Stimulated activated CD4-positive, alpha-beta T cell treated with anti-CD3 and anti-CD28 coated beads, Interleukin-12 subunit alpha, Interleukin-12 subunit beta, amount 100 ng/mL, for 4 hours (primary cell): ENCODE results near the gene RHBG.

Experiments
- DNase-seq: peaks from one replicate; pipeline ENCODE4 v3.0.0-alpha.2; 2020

The RHBG gene

DNA sequence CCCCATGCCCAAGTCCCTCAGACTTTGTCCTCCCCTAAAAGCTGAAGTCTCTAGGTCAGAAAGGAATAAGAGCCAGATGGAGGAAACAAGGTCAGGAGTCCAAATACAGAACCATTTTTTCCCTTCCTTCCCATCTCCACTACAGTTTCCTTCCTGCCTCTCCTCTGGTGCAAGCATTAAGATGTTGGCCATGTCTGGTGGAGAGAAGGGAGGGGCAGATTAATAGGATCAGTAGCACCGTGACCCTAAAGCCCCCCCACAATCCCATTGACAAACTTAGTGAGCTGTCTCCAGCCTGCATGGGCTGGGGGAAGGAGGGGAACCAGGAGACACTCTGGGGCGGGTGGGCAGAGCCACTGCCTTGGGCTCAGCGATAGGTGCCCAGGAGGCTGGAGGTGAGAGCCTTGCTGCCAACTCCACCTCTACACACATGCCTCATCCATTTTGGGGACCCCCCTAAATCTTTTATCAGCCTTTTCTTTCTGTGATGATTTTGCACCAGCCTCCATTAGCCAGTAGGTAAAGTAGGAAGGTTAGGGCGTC lies 59.8 kb downstream of the RHBG start:
- no peak for DNase-seq

DNA sequence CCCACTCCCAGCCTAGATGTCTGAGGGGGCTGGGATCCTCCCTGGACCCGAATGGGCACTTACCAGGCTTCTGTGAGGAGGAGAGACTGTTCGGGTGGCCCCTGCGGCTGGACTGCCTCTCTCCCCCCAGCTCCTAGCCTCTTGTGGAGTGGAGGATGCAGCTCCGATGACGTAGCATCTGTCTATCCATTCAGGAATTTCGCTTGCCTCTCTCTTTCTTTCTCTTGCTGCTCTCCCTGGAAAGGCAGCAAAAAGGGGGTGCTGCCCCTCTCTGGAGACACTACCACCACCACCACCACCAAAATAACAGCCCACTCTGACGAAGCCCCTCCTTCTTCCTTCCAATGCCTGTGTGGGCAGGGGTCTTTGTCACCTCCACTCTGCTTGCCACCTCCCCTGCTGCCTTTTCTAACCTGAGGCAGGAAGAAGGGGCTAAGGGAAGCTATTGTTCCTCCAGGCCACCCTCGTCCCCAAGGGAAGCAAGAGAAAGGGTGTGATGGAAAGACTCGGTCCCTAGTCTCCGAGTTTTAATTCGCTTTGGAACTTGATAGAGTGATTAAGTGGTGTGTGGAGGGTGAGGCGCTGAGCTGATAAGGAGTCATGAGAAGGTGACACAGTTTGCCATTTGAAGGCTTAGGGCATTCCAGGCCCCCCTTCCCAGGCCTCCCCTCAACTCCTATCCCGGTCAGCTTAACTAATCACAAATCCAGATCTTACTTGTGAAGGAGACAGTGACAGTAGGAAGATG lies 60.5 kb downstream of the RHBG start:
- no peak for DNase-seq

DNA sequence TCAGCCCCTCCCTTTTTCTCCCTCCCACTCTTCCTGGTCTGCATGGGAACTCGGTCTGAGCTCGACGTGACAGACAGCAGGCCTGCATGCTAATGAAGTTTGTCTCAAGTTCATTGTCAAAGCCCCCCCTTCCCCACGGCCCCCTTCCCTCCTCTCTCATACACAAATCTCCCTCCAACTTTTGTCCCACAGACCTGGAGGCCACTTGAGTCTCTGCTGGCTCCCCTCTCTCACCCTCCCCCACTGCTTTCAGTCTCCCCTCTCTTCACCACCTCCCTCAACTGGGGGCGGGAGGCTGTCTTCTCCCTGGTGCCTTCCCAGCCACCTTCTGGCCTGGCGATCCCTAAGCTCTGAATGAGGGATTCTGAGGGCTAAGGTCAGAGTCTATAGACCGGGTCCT lies 61.3 kb downstream of the RHBG start:
- DNase-seq: no peak

DNA sequence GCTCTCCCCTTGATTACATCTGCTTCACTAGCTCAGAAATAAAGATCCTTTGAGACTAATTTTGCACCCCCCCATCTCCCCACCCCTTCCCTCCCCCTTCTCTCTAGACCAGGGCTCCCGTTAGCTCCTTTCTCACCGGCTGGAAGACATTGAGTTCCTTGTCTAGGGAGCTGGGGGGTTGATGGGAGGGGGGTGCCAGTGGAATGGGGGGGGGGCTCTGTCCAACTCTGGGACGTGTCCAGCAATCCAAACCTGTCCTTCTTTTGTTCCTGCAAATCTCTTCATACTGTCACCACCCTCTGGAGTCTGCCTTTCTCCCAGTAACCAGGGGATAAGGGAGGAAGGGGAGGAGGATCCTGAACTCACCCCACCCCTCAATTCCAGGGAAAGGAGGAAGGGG lies 61.9 kb downstream of the RHBG start:
- no peak for DNase-seq

DNA sequence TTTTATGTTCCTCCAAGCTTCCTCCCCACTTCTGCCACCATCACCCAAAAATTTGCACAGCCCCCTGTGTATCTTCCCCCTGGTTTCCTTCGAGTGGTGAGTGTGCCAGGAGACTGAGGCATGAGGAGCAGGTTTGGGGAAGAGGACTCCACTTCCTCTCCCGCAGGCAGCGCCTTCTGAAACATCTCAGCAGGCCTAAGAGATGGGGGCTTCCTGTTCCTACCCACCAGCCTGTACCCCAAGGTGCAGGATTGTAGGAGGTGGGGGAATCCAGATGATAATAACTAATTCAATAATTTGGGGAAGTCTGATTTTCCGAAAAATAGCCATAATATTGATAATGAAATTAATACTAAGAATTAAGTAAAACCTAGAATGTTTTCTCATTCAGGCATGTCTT lies 62.4 kb downstream of the RHBG start:
- no peak for DNase-seq

DNA sequence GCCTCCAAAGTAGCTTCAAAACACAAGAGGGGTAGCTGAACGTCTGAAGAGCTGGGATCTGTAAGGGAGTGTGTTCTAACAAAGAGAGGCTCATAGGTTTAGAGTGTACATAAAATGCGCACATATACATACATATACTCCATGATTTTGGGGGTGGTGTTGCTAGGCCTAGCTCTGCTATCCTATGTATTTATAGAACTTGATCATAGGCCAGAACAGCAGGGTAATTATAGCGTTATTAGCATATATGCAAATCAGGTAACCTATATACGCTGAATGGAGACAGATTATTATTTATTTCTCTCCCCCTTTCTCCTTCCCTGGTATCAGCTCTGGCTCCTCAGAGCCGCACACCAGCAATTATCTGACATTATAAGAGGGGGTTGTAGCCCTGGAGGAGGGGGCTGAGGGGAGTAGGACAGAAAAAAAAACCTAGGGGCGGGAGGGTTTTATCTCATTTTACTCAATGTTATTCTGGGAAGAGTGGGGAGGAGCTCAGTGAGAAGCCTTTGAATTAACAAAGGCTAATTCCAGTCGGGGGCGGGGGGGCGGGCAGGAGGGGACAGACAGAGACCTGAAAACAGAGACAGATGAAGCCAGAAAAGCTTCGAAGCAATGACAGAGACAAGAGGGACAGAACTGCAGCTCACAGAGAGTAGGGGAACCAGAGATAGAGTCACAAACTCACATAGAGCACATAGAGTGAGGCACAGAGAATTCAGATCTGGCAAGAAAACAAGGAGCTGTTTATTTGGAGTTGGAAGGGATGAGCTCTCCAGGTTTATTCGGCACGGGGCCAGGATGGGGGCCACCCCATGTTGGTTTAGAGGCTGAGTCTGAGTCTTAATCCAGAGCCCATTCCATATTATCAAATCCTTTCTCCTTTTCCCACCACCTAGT lies 63.0 kb downstream of the RHBG start:
- no peak for DNase-seq

DNA sequence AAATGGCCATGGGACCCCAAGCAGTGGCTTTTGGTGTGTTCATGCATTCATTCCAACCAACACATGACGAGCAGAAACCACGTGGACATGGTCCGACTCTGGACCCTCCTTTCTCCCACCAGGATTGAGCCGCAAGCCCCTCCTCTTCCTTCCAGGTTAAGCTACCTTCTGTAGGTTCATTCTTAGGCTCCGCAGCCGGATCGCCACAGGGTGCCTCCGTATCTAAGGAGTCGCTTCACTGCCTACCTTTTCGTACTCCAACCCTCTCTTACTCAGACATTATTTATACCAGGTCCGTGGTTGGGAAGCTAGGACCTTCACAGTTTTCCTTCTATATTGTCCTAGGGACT lies 63.6 kb downstream of the RHBG start:
- DNase-seq: no peak

DNA sequence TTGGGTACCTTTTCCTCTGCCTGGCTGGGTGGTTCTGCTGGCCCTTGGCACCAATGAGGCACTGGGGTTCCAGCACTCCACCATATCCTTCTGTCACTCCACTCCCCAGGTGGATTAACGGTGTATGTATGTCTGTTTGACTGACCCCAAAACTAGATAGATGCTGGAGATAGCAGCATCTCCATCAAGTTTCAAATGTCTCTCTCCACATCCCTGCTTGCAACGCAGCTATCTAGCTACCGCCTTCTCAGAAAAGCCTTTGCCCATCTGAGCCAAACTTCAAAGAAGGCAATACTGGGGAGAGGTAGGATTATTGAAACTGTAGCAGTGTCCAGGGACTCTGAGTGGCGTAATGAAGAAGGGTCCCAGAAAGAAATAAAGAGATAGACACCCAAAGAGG lies 64.0 kb downstream of the RHBG start:
- DNase-seq: no peak

DNA sequence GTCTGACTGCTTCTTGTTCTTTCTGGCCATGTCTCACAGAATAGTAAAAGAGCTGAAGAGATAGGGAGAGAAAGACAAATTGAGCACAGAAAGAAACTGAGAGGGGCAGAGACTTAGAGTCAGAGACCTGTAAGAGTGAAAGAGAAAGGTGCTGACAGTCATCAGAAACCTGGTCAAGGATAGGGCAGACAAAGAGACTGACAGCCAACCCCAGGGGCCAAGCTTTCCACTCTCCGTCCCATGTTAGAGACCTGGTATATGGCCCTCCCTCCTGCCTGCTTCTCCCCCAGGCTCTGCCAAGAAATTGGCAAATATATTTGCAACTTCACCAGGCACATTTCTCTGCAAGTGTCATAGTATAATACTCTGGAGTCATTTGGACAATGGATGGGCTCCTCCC lies 64.6 kb downstream of the RHBG start:
- DNase-seq: no peak
